Endometrial microvascular endothelial cells (primary cell): ENCODE measurements around the gene STARD4. TPM values are rescaled to one million over a fixed set of nuclear protein-coding genes. Genes with fewer than 3 reads are reported as not detected.

Experiments used
- in situ Hi-C: cut with HindIII; loops from 2 replicates; pipeline ENCODE4 v1.10.0; 2017; ENCODE audit warnings: low sequenced_read_pairs, low pct_unique_long_range_greater_than_20kb; ENCODE audit errors: inconsistent ontology term
- total RNA-seq: library from RNA; depleted of rRNA; stranded (reverse); fragments of >200 nt; gene quantifications from one replicate; pipeline ENCODE4 v1.2.3, GENCODE V29; 2015; ENCODE audit errors: inconsistent ontology term

The STARD4 gene
- total RNA-seq, 1 donor from 2014 or later, result 45.0 TPM

DNA sequence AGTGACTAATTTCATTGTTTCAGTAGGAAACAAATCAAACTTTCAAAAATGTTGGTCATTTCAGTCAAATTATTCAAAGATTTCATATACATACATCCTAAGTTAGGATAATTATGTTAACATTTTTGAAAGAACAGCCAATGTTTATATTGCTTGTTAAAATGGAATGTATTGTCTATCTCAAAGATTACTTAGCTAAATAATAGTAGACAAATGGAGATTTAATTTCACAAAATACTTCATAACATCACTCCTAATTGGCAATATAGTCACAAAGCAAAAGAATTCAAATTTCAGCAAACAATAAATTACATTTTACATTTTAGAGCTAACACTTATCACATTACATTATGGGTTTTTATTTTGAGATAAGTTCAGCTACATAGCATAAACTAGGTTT, 25.4 kb downstream of the STARD4 start:
- in situ Hi-C loops, result no loop called here

- in situ Hi-C loops, result no loop called here
Measured at GRCh38 chr5:111486055-111486454, 26.3 kb downstream of the STARD4 start.

DNA sequence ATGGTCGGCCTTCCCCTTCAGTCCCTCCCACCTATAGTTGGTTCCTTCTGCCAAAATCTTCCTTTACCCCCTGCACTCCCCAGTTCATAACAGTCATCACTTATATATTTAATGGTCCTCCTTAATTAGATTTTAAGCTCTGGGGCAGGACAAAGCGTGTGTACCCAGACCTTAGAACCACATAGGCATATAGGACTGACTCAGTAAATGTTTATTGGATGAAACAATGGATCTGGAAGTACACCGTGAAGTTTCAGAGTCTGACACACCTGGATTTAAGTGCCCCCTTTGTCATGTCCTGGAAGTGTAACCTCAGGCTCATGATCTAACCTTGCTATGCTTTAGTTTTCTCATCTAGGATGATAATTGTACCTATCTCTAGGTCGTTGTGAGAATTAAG, 32.0 kb downstream of the STARD4 start:
- in situ Hi-C loops, result no loop called here

GRCh38 chr5:111478898-111479297, 33.4 kb downstream of the STARD4 start:
- in situ Hi-C loops, result no loop called here

- in situ Hi-C loops, result no loop called here
Measured at GRCh38 chr5:111478266-111478665, 34.1 kb downstream of the STARD4 start.

DNA sequence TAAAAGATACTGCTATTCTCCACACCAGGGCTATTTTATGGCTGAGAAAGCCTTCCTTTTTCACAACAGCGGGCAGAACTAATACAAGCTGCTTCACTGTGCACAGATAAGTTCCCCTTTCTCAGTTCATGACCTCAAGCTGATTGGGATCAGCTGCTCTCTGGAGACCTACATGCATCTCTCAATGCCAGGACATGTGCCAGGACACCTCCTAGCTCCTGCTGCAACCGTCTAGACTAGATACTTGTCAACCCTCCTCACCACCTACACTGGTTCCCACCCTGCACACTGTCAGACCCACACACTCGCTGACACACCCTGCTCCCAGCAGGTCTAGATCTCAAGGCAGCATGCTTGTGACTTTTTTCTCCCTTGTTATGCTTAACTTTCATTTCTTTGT, 39.8 kb downstream of the STARD4 start:
- in situ Hi-C loops, result no loop called here

GRCh38 chr5:111472096-111472495, 40.2 kb downstream of the STARD4 start:
- in situ Hi-C loops, result no loop called here

- in situ Hi-C loops, result no loop called here
Measured at GRCh38 chr5:111469903-111470302, 42.4 kb downstream of the STARD4 start.

DNA sequence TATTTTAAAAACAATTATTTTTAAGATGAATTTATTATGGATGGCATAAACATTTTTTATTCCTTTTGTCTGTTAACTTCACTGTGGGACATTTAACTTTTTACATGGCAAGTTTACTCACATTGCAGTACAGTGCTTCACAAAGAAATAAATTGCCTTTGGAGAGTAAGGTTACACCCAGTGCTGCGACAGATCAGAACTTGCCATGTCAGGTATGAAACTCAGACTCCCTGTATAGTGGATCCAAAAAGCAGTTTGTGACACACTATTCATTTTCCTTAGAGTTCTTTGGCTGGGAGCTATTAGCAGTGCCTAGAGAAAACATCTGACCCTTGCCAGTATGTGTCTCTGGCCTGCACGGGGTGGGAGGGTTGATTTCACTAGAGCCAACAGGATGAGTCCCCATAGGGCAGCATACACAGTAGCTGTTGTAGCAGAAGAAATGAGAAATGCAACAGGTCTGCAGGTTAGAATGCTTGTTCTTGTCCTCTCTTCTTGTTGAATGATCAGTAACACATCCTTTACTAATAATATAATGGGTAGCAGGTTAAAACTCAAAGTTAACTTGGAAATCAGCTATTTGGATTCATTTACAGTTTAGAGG, 42.9 kb downstream of the STARD4 start:
- in situ Hi-C loops, result no loop called here

DNA sequence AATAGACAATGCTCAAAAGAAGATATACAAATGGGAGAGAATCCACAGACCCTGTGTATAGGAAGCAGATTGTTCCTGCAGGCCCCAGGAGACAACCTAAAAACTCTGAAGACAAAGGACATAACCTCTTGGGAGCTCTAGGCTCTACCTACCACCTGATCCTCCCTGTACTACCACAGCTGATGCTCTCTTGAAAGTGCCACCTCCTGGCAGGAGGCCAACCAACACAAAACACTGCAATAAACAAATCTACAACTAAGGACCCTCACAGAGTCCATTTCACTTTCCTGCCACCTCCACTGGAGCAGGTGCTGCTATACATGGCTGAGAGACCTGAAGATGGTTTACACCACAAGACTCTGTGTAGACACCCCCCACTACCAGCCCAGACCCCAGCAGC, 49.0 kb downstream of the STARD4 start:
- in situ Hi-C loops, result no loop called here

- in situ Hi-C loops, result no loop called here
Measured at GRCh38 chr5:111461934-111462333, 50.4 kb downstream of the STARD4 start.

DNA sequence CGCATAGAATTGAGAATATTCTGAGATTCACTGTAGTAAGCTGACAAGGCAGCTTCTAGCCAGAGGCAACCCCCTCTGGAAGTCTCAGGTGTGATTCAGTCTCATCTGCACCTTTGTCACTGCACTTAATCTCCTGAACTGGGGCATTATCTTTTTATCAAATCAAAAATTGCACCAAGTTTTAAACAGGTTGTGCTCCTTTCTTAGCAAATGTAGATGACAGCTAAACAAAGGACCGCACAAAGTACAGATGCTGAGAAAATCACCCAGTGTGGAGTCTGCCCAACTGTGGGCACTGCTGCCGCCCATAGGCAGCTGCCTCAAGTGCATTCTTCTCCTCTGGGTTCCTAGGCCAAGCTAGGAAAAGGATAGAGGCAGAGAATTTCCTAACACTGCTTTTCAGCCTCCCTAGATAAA, 51.1 kb downstream of the STARD4 start:
- in situ Hi-C loops, result no loop called here

DNA sequence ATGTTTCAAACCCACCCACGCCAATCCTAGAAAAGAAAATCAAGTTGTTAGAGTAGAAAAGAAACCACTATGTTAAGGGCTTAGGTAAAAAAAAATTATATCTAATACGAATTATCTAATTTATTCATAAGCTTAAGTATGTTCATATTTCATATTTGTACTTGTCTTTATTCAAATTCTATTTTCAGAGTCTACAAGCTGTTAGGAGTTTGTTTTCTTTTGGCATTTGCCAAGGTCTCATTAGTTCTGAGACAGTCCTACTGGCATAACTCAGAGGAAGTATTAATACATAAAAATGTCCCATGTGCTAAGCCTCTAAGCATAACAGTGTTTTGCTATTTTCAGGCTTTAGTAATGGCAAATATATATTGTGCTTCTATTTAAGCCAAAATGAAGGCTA, 57.6 kb downstream of the STARD4 start:
- in situ Hi-C loops, result no loop called here

GRCh38 chr5:111454198-111454622, 58.1 kb downstream of the STARD4 start:
- in situ Hi-C loops, result no loop called here

- in situ Hi-C loops, result no loop called here
Measured at GRCh38 chr5:111453747-111454146, 58.6 kb downstream of the STARD4 start.

DNA sequence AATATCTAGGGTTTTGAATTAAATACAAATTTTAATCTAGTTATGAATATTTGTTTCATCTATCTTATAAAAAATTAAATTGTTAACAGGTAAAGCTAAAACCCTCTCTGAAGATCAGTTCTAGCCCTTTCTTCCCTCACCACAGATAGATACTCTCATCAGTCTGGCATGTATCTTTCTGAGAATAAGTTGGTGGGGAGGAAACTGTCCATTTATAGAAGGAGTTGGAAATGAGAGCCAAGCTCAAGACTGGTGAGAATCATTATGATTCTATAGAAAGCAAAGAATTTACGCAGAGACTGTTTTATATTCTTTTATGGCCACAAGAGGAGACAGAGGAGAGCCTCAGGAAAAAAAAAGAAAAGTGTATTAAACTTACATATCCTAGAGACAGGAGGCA, 59.0 kb downstream of the STARD4 start:
- in situ Hi-C loops, result no loop called here

- in situ Hi-C loops, result no loop called here
Measured at GRCh38 chr5:111447822-111448221, 64.5 kb downstream of the STARD4 start.

DNA sequence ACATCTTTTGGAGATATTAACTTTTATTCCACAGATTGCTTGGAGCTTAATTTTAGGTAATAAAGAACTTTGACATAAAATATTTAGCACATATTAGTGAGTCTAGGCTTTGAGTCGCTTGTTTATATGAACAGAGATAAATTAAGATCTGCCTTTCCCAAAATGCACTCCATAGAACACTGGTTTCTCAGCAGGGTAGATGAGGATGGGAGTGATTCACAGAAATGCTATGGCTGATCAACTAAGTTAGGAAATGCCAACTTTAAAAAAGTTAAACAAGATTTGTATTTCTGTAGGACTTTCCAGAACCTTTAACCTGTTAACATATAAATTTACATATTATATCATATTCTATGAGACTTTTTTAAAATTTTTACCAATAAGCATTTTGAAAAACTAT, 65.2 kb downstream of the STARD4 start:
- in situ Hi-C loops, result no loop called here
